ENCODE data around the gene FAM234A.

Gene FAM234A

DNA sequence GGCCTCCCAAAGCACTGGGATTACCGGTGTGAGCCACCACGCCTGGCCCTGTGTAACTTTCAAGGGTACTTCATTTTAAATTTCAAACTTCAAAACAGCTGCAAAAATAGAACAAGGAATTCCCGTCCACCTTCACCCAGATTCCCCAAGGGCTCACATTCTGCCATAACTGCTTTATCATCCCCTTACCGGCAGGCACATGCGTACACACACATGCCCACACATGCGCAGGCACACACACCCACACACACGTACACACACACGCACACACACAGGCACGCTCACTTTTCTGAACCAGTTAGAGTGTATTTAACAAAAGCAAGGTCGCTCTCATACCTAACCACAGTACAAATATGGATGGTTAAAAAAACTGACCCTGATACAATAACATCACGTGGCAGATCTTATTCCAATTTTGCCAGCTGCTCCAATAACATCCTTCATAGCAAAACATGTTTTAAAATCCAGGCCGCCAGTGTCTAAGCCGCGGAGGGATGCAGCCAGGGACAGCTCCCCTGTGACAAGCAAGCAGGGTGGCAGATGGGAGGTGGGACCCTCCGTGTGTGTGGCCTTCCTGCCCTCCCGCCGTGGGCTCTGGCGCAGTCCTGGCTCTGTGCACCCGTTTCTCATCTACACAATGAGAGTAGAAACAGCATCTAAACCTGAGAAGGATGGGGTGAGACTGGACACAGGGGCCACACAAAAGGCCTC, 71.5 kb downstream of the FAM234A start:
- DNase-seq: no peak

- DNase-seq: no peak
Measured at GRCh38 chr16:306911-307370, 72.3 kb downstream of the FAM234A start.

GRCh38 chr16:307691-308312, 73.2 kb downstream of the FAM234A start:
- no peak for DNase-seq

DNA sequence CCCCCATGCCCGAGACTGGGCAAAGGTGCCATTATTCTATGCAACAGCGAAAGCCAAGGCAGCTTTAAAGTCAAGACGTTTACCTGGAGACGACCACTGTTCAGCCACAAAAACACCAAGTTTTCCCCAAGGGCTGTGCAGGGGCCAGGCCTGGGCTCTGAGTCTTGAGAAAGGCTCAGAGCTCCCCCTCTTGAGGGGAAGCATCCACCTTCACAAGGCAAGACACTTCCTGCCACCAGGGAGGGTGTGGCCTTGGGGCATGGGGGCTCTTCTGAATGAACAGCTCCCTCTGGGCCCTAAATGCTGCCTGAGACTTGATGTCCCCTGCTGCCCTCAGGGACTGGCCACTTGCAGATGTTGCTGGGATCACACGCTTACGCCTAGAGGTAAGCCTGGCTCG, 74.9 kb downstream of the FAM234A start:
- peak; percentile 40 for DNase-seq

GRCh38 chr16:311725-312124, 77.1 kb downstream of the FAM234A start:
- DNase-seq: no peak

DNA sequence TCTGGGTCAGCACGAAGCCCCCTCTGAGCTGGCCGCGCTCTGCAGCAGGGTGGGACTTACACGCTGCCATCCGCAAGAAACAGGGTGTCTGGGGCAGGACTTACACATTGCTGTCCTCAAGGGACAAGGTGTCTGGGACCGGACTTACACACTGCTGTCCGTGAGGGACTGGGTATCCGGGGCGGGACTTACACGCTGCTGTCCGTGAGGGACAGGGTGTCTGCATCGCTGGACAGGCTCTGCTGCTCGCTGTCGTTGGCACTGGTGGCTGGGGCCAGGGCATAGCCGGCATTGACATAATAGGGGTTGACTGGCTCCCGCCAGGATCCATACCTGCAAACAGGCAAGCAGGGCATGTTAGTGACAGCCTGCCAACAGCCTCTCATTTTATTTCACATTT, 79.7 kb downstream of the FAM234A start:
- DNase-seq: no peak

DNA sequence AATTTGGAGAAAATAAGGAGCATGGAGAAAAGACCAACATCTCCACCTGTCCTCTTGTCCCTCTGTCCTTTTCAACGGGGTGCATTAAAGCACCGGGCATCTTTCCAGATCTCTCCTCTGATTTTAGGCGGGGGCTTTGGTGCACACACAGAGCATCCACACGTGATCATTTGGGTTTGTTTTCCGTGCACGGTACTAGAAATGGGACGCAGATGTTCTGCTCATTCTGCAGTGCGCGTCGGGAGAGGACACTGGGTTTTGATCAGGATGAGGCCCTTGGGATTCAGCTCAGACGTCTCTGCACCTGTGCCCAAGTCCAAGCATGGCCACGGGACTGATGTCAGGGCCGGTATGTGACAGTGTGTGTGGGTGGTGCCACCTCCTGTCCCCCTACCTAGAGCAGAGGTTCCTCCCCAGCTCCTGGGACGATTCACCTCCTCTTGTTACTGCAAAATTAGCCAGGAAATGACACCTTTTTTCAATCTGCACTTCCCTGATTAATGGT, 80.2 kb downstream of the FAM234A start:
- no peak for DNase-seq
